ENCODE data around the gene STRADB. TPM values are rescaled to one million over a fixed set of nuclear protein-coding genes. Genes with fewer than 3 reads are reported as not detected.

The STRADB gene
- total and polyA plus RNA-seq, 3 experiments from 2014 or later, result 22.3 to 35.3 (median 27.7) TPM

GRCh38 chr2:201460532-201460931 lies 9.0 kb downstream of the STRADB start:
- Mint-ChIP-seq H3K36me3 (peaks cover 31 to 61% (median 31%) of the 10 kb centered on the region in 3 donors), H3K27me3 (no peaks in the 10 kb centered on the region), H3K9me3 (peaks cover 0 to 5% (median 0%) of the 10 kb centered on the region in 5 donors), H3K27ac (no peak overlapping the region), H3K4me1 (peaks cover 0 to 10% (median 6%) of the 10 kb centered on the region in 3 donors), H3K4me3 (no peak overlapping the region)
- Histone ChIP-seq H3K36me3 (ENCODE audit: insufficient read depth, low read length) (no peaks in the 10 kb centered on the region), H3K27me3 (ENCODE audit: insufficient read depth, low read length, poor library complexity, severe bottlenecking) (no peaks in the 10 kb centered on the region), H3K9me3 (ENCODE audit: low read length) (no peaks in the 10 kb centered on the region), H3K4me3 (ENCODE audit: low read length) (no peak overlapping the region), H3K4me1 (ENCODE audit: insufficient read depth, low read length) (no peaks in the 10 kb centered on the region), H3K27ac (ENCODE audit: low read depth, low read length) (no peak overlapping the region)
- ChIA-PET POLR2A (interaction anchor here (0.5 kb wide), 1 partner anchor 224 kb away, joined by 5 read pairs; no protein-coding TSS in a partner anchor), CTCF (interaction anchor here (1.7 kb wide), 1 partner anchor 8 kb away, joined by 5 read pairs; no protein-coding TSS in a partner anchor)
- no peak for DNase-seq

- Histone ChIP-seq H3K27me3 (ENCODE audit: insufficient read depth, low read length, poor library complexity, severe bottlenecking) (no peaks in the 10 kb centered on the region), H3K4me3 (ENCODE audit: low read length) (no peak overlapping the region), H3K27ac (ENCODE audit: low read depth, low read length) (no peak overlapping the region), H3K9me3 (ENCODE audit: low read length) (no peaks in the 10 kb centered on the region), H3K36me3 (ENCODE audit: insufficient read depth, low read length) (peaks cover 10% of the 10 kb centered on the region), H3K4me1 (ENCODE audit: insufficient read depth, low read length) (no peaks in the 10 kb centered on the region)
- POLR2A ChIA-PET, result no interaction called here
- H3K27me3 Mint-ChIP-seq, result no peaks in the 10 kb centered on the region
- H3K36me3 Mint-ChIP-seq, result peaks cover 28 to 74% (median 36%) of the 10 kb centered on the region in 3 donors
- no peak overlapping the region for H3K27ac Mint-ChIP-seq
- CTCF ChIA-PET, result no interaction called here
- peaks cover 0 to 10% (median 6%) of the 10 kb centered on the region in 3 donors for H3K4me1 Mint-ChIP-seq
- no peak for DNase-seq
- peaks cover 0 to 5% (median 0%) of the 10 kb centered on the region in 5 donors for H3K9me3 Mint-ChIP-seq
- H3K4me3 Mint-ChIP-seq, result no peak overlapping the region
Observed at GRCh38 chr2:201464547-201464946, 13.0 kb downstream of the STRADB start.

DNA sequence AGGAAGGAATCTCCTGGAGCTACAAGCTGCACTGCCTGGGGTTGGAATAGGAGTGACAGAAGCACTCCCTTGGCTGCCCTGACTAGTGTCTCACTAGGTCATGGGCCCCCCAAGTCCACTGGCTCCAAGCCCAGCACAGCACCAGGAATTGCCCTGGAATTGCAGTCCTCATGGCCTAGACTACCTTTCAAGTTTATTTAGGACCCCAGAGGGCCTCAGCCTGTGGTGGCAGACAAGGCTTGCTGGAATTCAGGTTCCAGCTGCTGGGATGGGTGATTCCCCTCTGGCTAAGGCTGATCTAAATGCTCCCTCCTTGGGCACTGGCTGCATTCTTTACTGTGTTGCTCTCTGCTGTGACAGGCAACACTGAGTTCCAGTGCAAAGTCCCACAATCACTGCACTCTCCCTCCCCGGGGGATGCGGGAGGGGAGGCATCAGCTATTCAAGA lies 14.0 kb downstream of the STRADB start:
- peaks cover 26 to 75% (median 39%) of the 10 kb centered on the region in 3 donors for H3K36me3 Mint-ChIP-seq
- H3K27ac ChIP-seq (ENCODE audit: low read depth, low read length), result no peak overlapping the region
- H3K9me3 Mint-ChIP-seq, result peaks cover 0 to 2% (median 0%) of the 10 kb centered on the region in 5 donors
- DNase-seq, result no peak
- no peaks in the 10 kb centered on the region for H3K27me3 ChIP-seq (ENCODE audit: insufficient read depth, low read length, poor library complexity, severe bottlenecking)
- peaks cover 0 to 10% (median 6%) of the 10 kb centered on the region in 3 donors for H3K4me1 Mint-ChIP-seq
- no peaks in the 10 kb centered on the region for H3K9me3 ChIP-seq (ENCODE audit: low read length)
- POLR2A ChIA-PET, result interaction anchor here (0.5 kb wide), 1 partner anchor 16 kb away, joined by 3 read pairs; no protein-coding TSS in a partner anchor
- no peaks in the 10 kb centered on the region for H3K27me3 Mint-ChIP-seq
- H3K27ac Mint-ChIP-seq, result no peak overlapping the region
- peaks cover 14% of the 10 kb centered on the region for H3K36me3 ChIP-seq (ENCODE audit: insufficient read depth, low read length)
- CTCF ChIA-PET, result no interaction called here
- no peaks in the 10 kb centered on the region for H3K4me1 ChIP-seq (ENCODE audit: insufficient read depth, low read length)
- H3K4me3 ChIP-seq (ENCODE audit: low read length), result no peak overlapping the region
- no peak overlapping the region for H3K4me3 Mint-ChIP-seq

DNA sequence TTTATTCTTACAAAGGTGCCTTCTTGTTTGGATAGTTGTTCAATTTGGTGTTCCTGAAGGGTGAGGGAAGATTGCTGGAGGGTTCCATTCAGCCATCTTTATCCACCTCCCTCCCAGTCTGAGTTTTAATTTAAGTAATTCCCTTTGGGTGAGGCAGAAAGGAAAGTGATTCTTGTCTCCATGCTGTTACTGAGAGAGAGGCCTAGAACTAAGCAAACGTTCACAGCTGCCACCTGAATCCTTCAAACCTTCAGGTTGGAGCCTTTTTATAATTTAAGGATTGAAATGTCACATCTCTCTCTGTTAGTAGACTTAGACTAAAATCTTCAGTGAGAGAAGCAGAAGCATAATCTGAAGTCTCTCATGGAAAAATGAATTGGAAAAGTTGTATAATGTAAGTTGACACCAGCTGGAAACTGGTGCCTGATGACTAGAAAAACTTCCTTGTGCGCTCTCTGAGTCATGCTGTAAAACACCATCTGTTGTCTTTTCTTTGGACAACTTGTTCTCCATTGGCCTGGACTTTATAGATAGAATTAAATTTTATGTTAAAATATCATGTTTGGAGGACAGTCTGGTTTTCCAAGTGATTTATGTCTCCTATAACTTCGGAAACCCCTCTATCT lies 14.6 kb downstream of the STRADB start:
- Mint-ChIP-seq H3K4me1 (peaks cover 0 to 10% (median 6%) of the 10 kb centered on the region in 3 donors), H3K36me3 (peaks cover 30 to 78% (median 42%) of the 10 kb centered on the region in 3 donors)
- POLR2A ChIA-PET, result interaction anchor here (0.5 kb wide), 1 partner anchor 17 kb away, joined by 3 read pairs; no protein-coding TSS in a partner anchor

DNA sequence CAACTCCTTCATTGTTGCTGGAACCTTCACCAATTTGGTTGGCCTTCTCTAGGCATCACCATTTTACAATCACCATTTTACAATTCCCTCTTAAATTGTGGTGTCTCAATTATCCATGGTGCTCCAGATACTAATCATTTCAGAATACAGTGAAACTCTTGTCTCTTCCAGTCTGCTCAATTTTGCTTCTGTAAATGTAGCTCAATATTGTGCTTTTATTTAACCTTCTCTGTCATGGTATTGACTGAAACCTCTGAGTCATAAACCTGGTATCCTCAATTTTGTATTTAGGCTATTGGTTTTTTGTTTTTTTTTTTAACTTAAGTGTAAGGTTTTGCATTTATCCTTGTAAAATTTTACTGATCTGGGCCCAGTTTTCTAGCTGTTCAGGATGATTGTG lies 16.1 kb downstream of the STRADB start:
- H3K27me3 ChIP-seq (ENCODE audit: insufficient read depth, low read length, poor library complexity, severe bottlenecking), result no peaks in the 10 kb centered on the region
- H3K36me3 ChIP-seq (ENCODE audit: insufficient read depth, low read length), result peaks cover 21% of the 10 kb centered on the region
- ChIA-PET CTCF (no interaction called here), POLR2A (no interaction called here)
- H3K9me3 ChIP-seq (ENCODE audit: low read length), result no peaks in the 10 kb centered on the region
- peaks cover 22 to 77% (median 38%) of the 10 kb centered on the region in 3 donors for H3K36me3 Mint-ChIP-seq
- no peak for DNase-seq
- H3K9me3 Mint-ChIP-seq, result no peaks in the 10 kb centered on the region
- H3K4me3 Mint-ChIP-seq, result no peak overlapping the region
- H3K27ac ChIP-seq (ENCODE audit: low read depth, low read length), result no peak overlapping the region
- H3K4me1 ChIP-seq (ENCODE audit: insufficient read depth, low read length), result no peaks in the 10 kb centered on the region
- H3K27me3 Mint-ChIP-seq, result no peaks in the 10 kb centered on the region
- H3K4me3 ChIP-seq (ENCODE audit: low read length), result no peak overlapping the region
- H3K4me1 Mint-ChIP-seq, result peaks cover 0 to 5% (median 0%) of the 10 kb centered on the region in 3 donors
- H3K27ac Mint-ChIP-seq, result no peak overlapping the region

More for the DNA sequence above, 14.6 kb downstream of the STRADB start:
- Mint-ChIP-seq H3K4me3 (no peak overlapping the region), H3K27ac (peak overlapping the region in 1 of 8 donors; percentile 40), H3K27me3 (no peaks in the 10 kb centered on the region), H3K9me3 (no peaks in the 10 kb centered on the region)
- DNase-seq, result no peak
- H3K9me3 ChIP-seq (ENCODE audit: low read length), result no peaks in the 10 kb centered on the region
- peaks cover 20% of the 10 kb centered on the region for H3K36me3 ChIP-seq (ENCODE audit: insufficient read depth, low read length)
- H3K4me1 ChIP-seq (ENCODE audit: insufficient read depth, low read length), result no peaks in the 10 kb centered on the region
- no peak overlapping the region for H3K4me3 ChIP-seq (ENCODE audit: low read length)
- CTCF ChIA-PET, result no interaction called here
- H3K27me3 ChIP-seq (ENCODE audit: insufficient read depth, low read length, poor library complexity, severe bottlenecking), result no peaks in the 10 kb centered on the region
- H3K27ac ChIP-seq (ENCODE audit: low read depth, low read length), result no peak overlapping the region

- ChIA-PET POLR2A (no interaction called here), CTCF (no interaction called here)
- H3K27me3 Mint-ChIP-seq, result no peaks in the 10 kb centered on the region
- H3K36me3 Mint-ChIP-seq, result peaks cover 27 to 80% (median 45%) of the 10 kb centered on the region in 3 donors
- peaks cover 21% of the 10 kb centered on the region for H3K36me3 ChIP-seq (ENCODE audit: insufficient read depth, low read length)
- H3K4me3 ChIP-seq (ENCODE audit: low read length), result no peak overlapping the region
- no peaks in the 10 kb centered on the region for H3K9me3 ChIP-seq (ENCODE audit: low read length)
- no peak overlapping the region for H3K4me3 Mint-ChIP-seq
- no peak overlapping the region for H3K27ac Mint-ChIP-seq
- H3K4me1 ChIP-seq (ENCODE audit: insufficient read depth, low read length), result no peaks in the 10 kb centered on the region
- no peaks in the 10 kb centered on the region for H3K4me1 Mint-ChIP-seq
- H3K27ac ChIP-seq (ENCODE audit: low read depth, low read length), result no peak overlapping the region
- H3K9me3 Mint-ChIP-seq, result no peaks in the 10 kb centered on the region
- no peak for DNase-seq
- H3K27me3 ChIP-seq (ENCODE audit: insufficient read depth, low read length, poor library complexity, severe bottlenecking), result no peaks in the 10 kb centered on the region
Observed at GRCh38 chr2:201470821-201471731, 19.5 kb downstream of the STRADB start.

DNA sequence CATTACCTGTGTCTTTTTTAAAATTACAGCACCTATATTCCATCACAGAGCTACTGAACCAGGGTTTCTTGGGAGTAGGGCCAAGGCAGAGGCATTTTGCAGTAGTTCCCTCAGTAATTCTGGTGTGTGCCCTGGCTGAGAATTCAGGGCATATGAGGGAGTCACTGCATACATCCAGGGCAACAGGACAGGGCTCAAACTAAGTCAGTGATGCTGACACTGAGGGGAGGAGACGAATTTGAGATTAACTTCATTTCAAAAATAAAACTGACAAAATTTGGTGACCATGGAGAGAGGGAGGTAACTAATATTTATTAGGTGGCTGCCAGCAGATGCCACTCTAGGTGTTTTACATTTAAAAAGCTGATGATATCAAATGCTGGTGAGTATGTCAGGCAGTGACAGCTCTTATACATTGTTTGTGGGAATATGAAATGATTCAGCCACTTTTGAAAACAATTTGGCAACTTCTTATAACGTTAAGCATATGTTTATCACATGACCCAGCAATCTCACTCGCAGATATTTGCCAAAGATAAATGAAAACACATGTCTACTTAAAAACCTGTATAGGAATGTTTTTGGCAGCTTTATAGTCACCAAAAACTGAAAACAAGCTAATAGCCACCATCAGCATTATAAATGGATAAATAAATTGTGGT lies 20.3 kb downstream of the STRADB start:
- H3K4me3 ChIP-seq (ENCODE audit: low read length), result no peak overlapping the region
- no peaks in the 10 kb centered on the region for H3K27me3 ChIP-seq (ENCODE audit: insufficient read depth, low read length, poor library complexity, severe bottlenecking)
- H3K9me3 Mint-ChIP-seq, result no peaks in the 10 kb centered on the region
- no peak for DNase-seq
- H3K27ac Mint-ChIP-seq, result no peak overlapping the region
- no peaks in the 10 kb centered on the region for H3K4me1 Mint-ChIP-seq
- H3K36me3 ChIP-seq (ENCODE audit: insufficient read depth, low read length), result peaks cover 21% of the 10 kb centered on the region
- no peak overlapping the region for H3K4me3 Mint-ChIP-seq
- H3K27me3 Mint-ChIP-seq, result no peaks in the 10 kb centered on the region
- H3K36me3 Mint-ChIP-seq, result peaks cover 27 to 74% (median 41%) of the 10 kb centered on the region in 3 donors
- no peaks in the 10 kb centered on the region for H3K9me3 ChIP-seq (ENCODE audit: low read length)
- ChIA-PET CTCF (interaction anchor here (0.6 kb wide), 1 partner anchor 1569 kb away, joined by 3 read pairs; no protein-coding TSS in a partner anchor), POLR2A (no interaction called here)
- no peaks in the 10 kb centered on the region for H3K4me1 ChIP-seq (ENCODE audit: insufficient read depth, low read length)
- H3K27ac ChIP-seq (ENCODE audit: low read depth, low read length), result no peak overlapping the region

Data from CD8-positive, alpha-beta memory T cell (primary cell).